K562 (cell line): Measurements from ENCODE around the gene DPEP2. TPM values are rescaled to one million over a fixed set of nuclear protein-coding genes. Genes with fewer than 3 reads are reported as not detected.
"Not testable (repeated sequence)": the region's sequence is repeated elsewhere in the genome, so short reads cannot be mapped to it uniquely, and the experiment has no call there.

Source experiments
- ATAC-seq: fragments of 200-7000 bp; cut with Tn5 transposase; 3 replicates; pipeline ENCODE4 v1.9.1; 2020; ENCODE audit warnings: moderate library complexity
- BruUV-seq: library from RNA; stranded (reverse); fragments of 400-500 nt; replicated peaks from 2 replicates; lab custom pipeline; 2021; lab: Mats Ljungman, UMichigan
- CTCF ChIA-PET: fragments of 300-600 bp; formaldehyde crosslinking; extraction: SDS; loops from one replicate; lab custom pipeline; 2021; ENCODE audit warnings: low intra/inter-chr PET ratio; lab: Yijun Ruan, JAX
- POLR2A ChIA-PET: fragments of 300-600, 350-650 bp; sonication (Branson Sonifier 250); formaldehyde crosslinking; extraction: SDS; loops from one replicate; lab custom pipeline; 2021; ENCODE audit warnings: antibody characterized with exemption, inconsistent platforms; lab: Yijun Ruan, JAX
- DNase-seq, 4 experiments: peaks; one replicate each; pipeline versions ENCODE4 v3.0.0 to v3.0.0-alpha.2; 2011 to 2018; ENCODE audit warnings: low spot score in 3 of 4, mixed read lengths in 3 of 4; ENCODE audit errors: extremely low read depth in 1 of 4
- FAIRE-seq: peaks from 2 replicates; lab custom pipeline; 2011; peaks lifted over from hg19 to GRCh38; lab: Jason Lieb, UNC
- H2AFZ ChIP-seq: 2 replicates; pipeline ENCODE4 v1.6.0; 2011; ENCODE audit warnings: low read depth, low read length, control low read depth, inconsistent platforms
- H3K27ac ChIP-seq: fragments of 200-600 bp; 3 replicates; pipeline ENCODE4 v1.8.0; 2011; ENCODE audit warnings: low read depth, mild to moderate bottlenecking, control low read depth, inconsistent platforms, low read length, moderate library complexity, mixed read lengths; ENCODE audit errors: extremely low read depth
- H3K27me3 ChIP-seq, 2 experiments: fragments of 300-600 bp in 1 of 2; 2 replicates in 1 of 2; 3 replicates in 1 of 2; pipeline versions ENCODE4 v1.6.0 to v1.8.0; 2011; ENCODE audit warnings: inconsistent platforms in 2 of 2, low read length in 2 of 2, mild to moderate bottlenecking in 1 of 2, mixed read lengths in 1 of 2, moderate library complexity in 1 of 2; ENCODE audit not compliant: control insufficient read depth in 2 of 2, insufficient read depth in 2 of 2
- H3K36me3 ChIP-seq: fragments of 300-600 bp; 3 replicates; pipeline ENCODE4 v1.8.0; 2011; ENCODE audit warnings: mild to moderate bottlenecking, low read length, inconsistent platforms; ENCODE audit not compliant: control insufficient read depth, insufficient read depth
- H3K4me1 ChIP-seq, 2 experiments: fragments of 200-600 bp in 1 of 2; replicated peaks in 1 of 2; 2 replicates in 1 of 2; 3 replicates in 1 of 2; pipeline versions ENCODE4 v1.5.1 to v1.8.0; 2011; ENCODE audit warnings: inconsistent platforms in 2 of 2, low read length in 2 of 2, mild to moderate bottlenecking in 1 of 2, mixed read lengths in 1 of 2, moderate library complexity in 1 of 2; ENCODE audit not compliant: control insufficient read depth in 2 of 2, insufficient read depth in 2 of 2
- H3K4me2 ChIP-seq: 2 replicates; pipeline ENCODE4 v1.6.1; 2011; ENCODE audit warnings: low read length, control low read depth, inconsistent platforms, mixed read lengths; ENCODE audit not compliant: insufficient read depth
- H3K4me3 ChIP-seq: fragments of 200-600 bp; sonication (generic), shearing (Covaris generic); 2 replicates; pipeline ENCODE4 v1.5.1; 2016; ENCODE audit warnings: control low read depth, inconsistent platforms
- H3K79me2 ChIP-seq: fragments of 200-600 bp; 3 replicates; pipeline ENCODE4 v1.8.0; 2011; ENCODE audit warnings: low read length, inconsistent platforms; ENCODE audit not compliant: control insufficient read depth, insufficient read depth
- H3K9ac ChIP-seq, 2 experiments: 2 replicates each; pipeline versions ENCODE4 v1.6.0 to v1.6.1; 2011; ENCODE audit warnings: low read depth in 2 of 2, low read length in 2 of 2, control low read depth in 1 of 2, inconsistent platforms in 1 of 2, mild to moderate bottlenecking in 1 of 2, mixed read lengths in 1 of 2; ENCODE audit not compliant: insufficient read depth in 1 of 2
- H3K9me1 ChIP-seq: one replicate; pipeline ENCODE4 v1.6.0; 2011; ENCODE audit warnings: inconsistent platforms, mild to moderate bottlenecking, low read length, moderate library complexity; ENCODE audit not compliant: control insufficient read depth, insufficient read depth
- H3K9me3 ChIP-seq: replicated peaks from 2 replicates; pipeline ENCODE4 v1.5.1; 2011; ENCODE audit warnings: low read depth, low read length, inconsistent platforms; ENCODE audit not compliant: control insufficient read depth, insufficient read depth
- H4K20me1 ChIP-seq: replicated peaks from 2 replicates; pipeline ENCODE4 v1.6.1; 2011; ENCODE audit warnings: low read length, inconsistent platforms, mixed read lengths; ENCODE audit not compliant: control insufficient read depth, insufficient read depth
- ELF4 ChIP-seq: fragments of 450-650 bp; formaldehyde crosslinking; IDR thresholded peaks from 2 replicates; pipeline ENCODE4 v1.4.0; 2022; ENCODE audit warnings: missing genetic modification characterization
- HIVEP1 ChIP-seq: fragments of 250-450 bp; sonication (Bioruptor Pico); IDR thresholded peaks from 2 replicates; pipeline ENCODE4 v1.4.0; 2020; ENCODE audit warnings: mild to moderate bottlenecking
- KLF6 ChIP-seq: fragments of 250-450 bp; sonication (Bioruptor Pico); IDR thresholded peaks from 2 replicates; pipeline ENCODE4 v1.4.0; 2020; ENCODE audit warnings: mild to moderate bottlenecking, moderate library complexity, borderline replicate concordance
- NFYB ChIP-seq: IDR thresholded peaks from 2 replicates; pipeline ENCODE4 v1.6.1; 2011; ENCODE audit warnings: mild to moderate bottlenecking, moderate library complexity; ENCODE audit not compliant: insufficient read length; ENCODE audit errors: extremely low read depth
- POLR2G ChIP-seq: fragments of 200-400 bp; formaldehyde crosslinking; IDR thresholded peaks from 2 replicates; pipeline ENCODE4 v1.6.1; 2017; ENCODE audit warnings: low read depth, mild to moderate bottlenecking, antibody characterized with exemption, low read length, moderate library complexity
- RBFOX2 ChIP-seq: fragments of 200-400 bp; formaldehyde crosslinking; IDR thresholded peaks from 2 replicates; pipeline ENCODE4 v1.6.1; 2017; ENCODE audit warnings: low read depth, mild to moderate bottlenecking, low read length, moderate library complexity
- RBM17 ChIP-seq: fragments of 200-400 bp; formaldehyde crosslinking; IDR thresholded peaks from 2 replicates; pipeline ENCODE4 v1.6.1; 2017; ENCODE audit warnings: low read depth, mild to moderate bottlenecking, low read length, borderline replicate concordance
- RBM34 ChIP-seq: fragments of 200-400 bp; formaldehyde crosslinking; IDR thresholded peaks from 2 replicates; pipeline ENCODE4 v1.6.1; 2018; ENCODE audit warnings: low read length, borderline replicate concordance; ENCODE audit not compliant: insufficient read depth
- ZBTB7A ChIP-seq: IDR thresholded peaks from 2 replicates; pipeline ENCODE4 v1.6.1; 2011; ENCODE audit warnings: low read depth, mild to moderate bottlenecking, low read length, moderate library complexity, borderline replicate concordance; ENCODE audit not compliant: control insufficient read depth
- WGBS: fragments of 100-300 bp; shearing (Covaris generic); methylation state at CpG from one replicate; pipeline ENCODE4 v1.1.6; 2016; ENCODE audit warnings: low coverage, mixed read lengths; ENCODE audit not compliant: insufficient coverage; ENCODE audit errors: missing lambda C conversion rate; 5-methylcytosine and 5-hydroxymethylcytosine counted together
- in situ Hi-C: fragments of 300-500 bp; cut with MboI; formaldehyde crosslinking; loops from 4 replicates; pipeline ENCODE4 v1.15.0; 2018; ENCODE audit warnings: inconsistent platforms, mixed read lengths
- intact Hi-C: fragments of 100-400 bp; cut with micrococcal nuclease; formaldehyde crosslinking; loops from 2 replicates; pipeline ENCODE4 v1.14.2; 2022
- polyA plus RNA-seq, 8 experiments: library from polyadenylated mRNA; depleted of rRNA in 4 of 8; stranded (reverse) in 5 of 8; unstranded in 3 of 8; fragments of >200 nt; fragmentation: Nextera tagmentation in 2 of 8; fragmentation: Illumina TruSeq in 1 of 8; extraction: Ambion mirVana in 2 of 8; extraction: Trizol in 1 of 8; gene quantifications; 2 replicates each; pipeline versions ENCODE4 v1.2.1 to v1.2.3, GENCODE V29; 2011 to 2014; ENCODE audit warnings: inconsistent platforms in 1 of 8, missing spikeins in 1 of 8
- total RNA-seq, 7 experiments: library from RNA; depleted of rRNA in 6 of 7; stranded (reverse); fragments of >200 nt in 6 of 7; fragmentation: Illumina TruSeq in 2 of 7; extraction: Trizol in 2 of 7; gene quantifications; 2 replicates each; pipeline versions ENCODE4 v1.2.1 to v1.2.3, GENCODE V29; 2011 to 2021; ENCODE audit warnings: low replicate concordance in 1 of 7
- TF ChIP-seq, protein P1 (sequence below), 3 experiments: IDR thresholded peaks in 2 of 3; conservative IDR thresholded peaks in 1 of 3; 2 replicates each; pipeline ENCODE4 v1.5.1; 2011 to 2012; ENCODE audit warnings: low read length in 3 of 3, mild to moderate bottlenecking in 3 of 3, control low read depth in 2 of 3, improper control_type of control experiment in 1 of 3, inconsistent platforms in 1 of 3, low read depth in 1 of 3, mixed read lengths in 1 of 3, moderate library complexity in 1 of 3; ENCODE audit not compliant: insufficient read depth in 2 of 3
- TF ChIP-seq, protein P2 (sequence below): fragments of 450-650 bp; formaldehyde crosslinking; IDR thresholded peaks from 2 replicates; pipeline ENCODE4 v1.4.0; 2020; ENCODE audit warnings: mild to moderate bottlenecking, moderate library complexity

DPEP2 gene
- total and polyA plus RNA-seq, 9 of the 15 experiments (the other 6 are each of a cell fraction or from before 2014, with no cell fraction given): 0.14 to 1.2 (median 0.38) TPM

DNA sequence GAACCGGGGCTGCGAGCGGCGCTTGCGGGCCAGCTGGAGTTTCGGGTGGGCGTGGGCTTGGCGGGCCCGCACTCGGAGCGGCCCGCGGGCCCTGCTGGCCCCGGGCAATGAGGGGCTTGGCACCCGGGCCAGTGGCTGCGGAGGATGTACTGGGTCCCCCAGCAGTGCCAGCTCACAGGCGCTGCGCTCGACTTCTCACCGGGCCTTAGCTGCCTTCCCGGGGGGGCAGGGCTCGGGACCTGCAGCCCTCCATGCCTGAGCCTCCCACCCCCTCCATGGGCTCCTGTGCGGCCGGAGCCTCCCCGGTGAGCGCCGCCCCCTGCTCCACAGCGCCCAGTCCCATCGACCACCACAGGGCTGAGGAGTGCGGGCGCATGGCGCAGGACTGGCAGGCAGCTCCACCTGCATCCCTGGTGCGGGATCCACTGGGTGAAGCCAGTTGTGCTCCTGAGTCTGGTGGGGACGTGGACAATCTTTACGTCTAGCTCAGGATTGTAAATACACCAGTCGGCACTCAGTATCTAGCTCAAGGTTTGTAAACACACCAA is 979 bp downstream of the DPEP2 start:
- TF ChIP-seq RBFOX2 (peak; percentile 10; the same call in 1 of the 2 replicates), POLR2G (0 out of 2 replicates have a peak, but pooled peaks have one; percentile 11)
- Histone ChIP-seq H2AFZ (peak overlapping the region; percentile 63; the same call in 1 of the 2 replicates), H3K4me1 (peaks cover 27 to 29% of the 10 kb centered on the region in 2 experiments)
- H3K36me3 ChIP-seq, H3K4me2 ChIP-seq, FAIRE-seq, H3K27me3 ChIP-seq, CTCF ChIA-PET, ATAC-seq, H3K9me1 ChIP-seq, H3K4me3 ChIP-seq, H3K27ac ChIP-seq, H3K9me3 ChIP-seq, H3K79me2 ChIP-seq, BruUV-seq, H4K20me1 ChIP-seq, DNase-seq, intact Hi-C loops, H3K9ac ChIP-seq: not testable (repeated sequence)
- 95% methylated on average over 17 of the region's 36 CpGs for WGBS
- in situ Hi-C loops: loop anchor here (10.0 kb wide), 1 partner anchor 316 kb away; the partner anchor contains the start of genes PRMT7 and SLC7A6OS
- POLR2A ChIA-PET: interaction anchor here (0.7 to 1.1 kb wide), 3 partner anchors 10 to 52 kb away, joined by 3 read pairs; no protein-coding TSS in a partner anchor

DNA sequence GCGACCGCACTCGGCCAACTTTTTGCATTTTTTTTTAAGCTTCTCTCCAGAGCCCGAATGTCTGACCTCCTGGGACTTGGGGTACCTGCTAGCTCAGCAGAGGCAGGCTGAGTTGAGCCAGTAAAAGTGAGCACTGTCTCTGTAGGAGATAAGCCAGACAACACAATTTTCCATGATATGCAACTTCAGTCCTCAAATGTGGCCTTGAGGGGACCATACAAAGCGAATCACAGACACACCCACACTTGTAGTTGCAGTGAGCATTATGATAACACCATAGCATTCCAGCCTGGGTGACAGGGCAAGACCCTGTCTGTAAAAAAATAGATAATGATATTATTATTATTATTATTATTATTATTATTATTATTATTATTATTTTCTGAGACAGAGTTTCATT is 2.6 kb downstream of the DPEP2 start:
- Histone ChIP-seq H3K79me2 (no peaks in the 10 kb centered on the region), H3K4me2 (no peak overlapping the region), H3K9me3 (no peaks in the 10 kb centered on the region), H3K9me1 (no peaks in the 10 kb centered on the region), H3K4me3 (no peak overlapping the region), H3K9ac (no peak overlapping the region; a peak in 1 of 4 replicates), H3K36me3 (no peaks in the 10 kb centered on the region), H3K4me1 (peaks cover 28 to 42% of the 10 kb centered on the region in 2 experiments), H4K20me1 (no peaks in the 10 kb centered on the region), H2AFZ (no peak overlapping the region), H3K27me3 (no peaks in the 10 kb centered on the region), H3K27ac (no peak overlapping the region)
- intact Hi-C loops (no loop called here), in situ Hi-C loops (loop anchor here (10.0 kb wide), 1 partner anchor 318 kb away; the partner anchor contains the start of genes PRMT7 and SLC7A6OS)
- WGBS: 67% methylated on average over 5 of the region's 5 CpGs
- ChIA-PET POLR2A (interaction anchor here (0.6 to 1.7 kb wide), 2 partner anchors 10 to 23 kb away, joined by 5 to 7 read pairs; no protein-coding TSS in a partner anchor), CTCF (no interaction called here)
- BruUV-seq: no TSS peak
- DNase-seq: peak in 1 of 4 experiments; percentile 30
- no peak for ATAC-seq
- no peak for FAIRE-seq
- TF ChIP-seq, protein P1, sequence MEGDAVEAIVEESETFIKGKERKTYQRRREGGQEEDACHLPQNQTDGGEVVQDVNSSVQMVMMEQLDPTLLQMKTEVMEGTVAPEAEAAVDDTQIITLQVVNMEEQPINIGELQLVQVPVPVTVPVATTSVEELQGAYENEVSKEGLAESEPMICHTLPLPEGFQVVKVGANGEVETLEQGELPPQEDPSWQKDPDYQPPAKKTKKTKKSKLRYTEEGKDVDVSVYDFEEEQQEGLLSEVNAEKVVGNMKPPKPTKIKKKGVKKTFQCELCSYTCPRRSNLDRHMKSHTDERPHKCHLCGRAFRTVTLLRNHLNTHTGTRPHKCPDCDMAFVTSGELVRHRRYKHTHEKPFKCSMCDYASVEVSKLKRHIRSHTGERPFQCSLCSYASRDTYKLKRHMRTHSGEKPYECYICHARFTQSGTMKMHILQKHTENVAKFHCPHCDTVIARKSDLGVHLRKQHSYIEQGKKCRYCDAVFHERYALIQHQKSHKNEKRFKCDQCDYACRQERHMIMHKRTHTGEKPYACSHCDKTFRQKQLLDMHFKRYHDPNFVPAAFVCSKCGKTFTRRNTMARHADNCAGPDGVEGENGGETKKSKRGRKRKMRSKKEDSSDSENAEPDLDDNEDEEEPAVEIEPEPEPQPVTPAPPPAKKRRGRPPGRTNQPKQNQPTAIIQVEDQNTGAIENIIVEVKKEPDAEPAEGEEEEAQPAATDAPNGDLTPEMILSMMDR (IDR thresholded peaks at IDR 0.05 in 2 of 3, conservative IDR thresholded peaks at IDR 0.05 in 1 of 3; ENCODE audit: insufficient read depth in 2 of 3, low read depth in 1 of 3, low read length in 3 of 3): no peak
- no peak for TF ChIP-seq NFYB
- no peak for TF ChIP-seq HIVEP1 (CRISPR knock-in tag)
- no peak for TF ChIP-seq RBM17
- no peak for TF ChIP-seq RBM34
- no peak for TF ChIP-seq KLF6 (CRISPR knock-in tag)
- TF ChIP-seq, protein P2, sequence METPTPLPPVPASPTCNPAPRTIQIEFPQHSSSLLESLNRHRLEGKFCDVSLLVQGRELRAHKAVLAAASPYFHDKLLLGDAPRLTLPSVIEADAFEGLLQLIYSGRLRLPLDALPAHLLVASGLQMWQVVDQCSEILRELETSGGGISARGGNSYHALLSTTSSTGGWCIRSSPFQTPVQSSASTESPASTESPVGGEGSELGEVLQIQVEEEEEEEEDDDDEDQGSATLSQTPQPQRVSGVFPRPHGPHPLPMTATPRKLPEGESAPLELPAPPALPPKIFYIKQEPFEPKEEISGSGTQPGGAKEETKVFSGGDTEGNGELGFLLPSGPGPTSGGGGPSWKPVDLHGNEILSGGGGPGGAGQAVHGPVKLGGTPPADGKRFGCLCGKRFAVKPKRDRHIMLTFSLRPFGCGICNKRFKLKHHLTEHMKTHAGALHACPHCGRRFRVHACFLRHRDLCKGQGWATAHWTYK (CRISPR knock-in tag): no peak
- TF ChIP-seq ELF4 (CRISPR knock-in tag): no peak
- no peak for TF ChIP-seq ZBTB7A
